GM12891 (cell line): ENCODE measurements around the gene RUSF1.

Experiments used
- POLR2A ChIP-seq: IDR thresholded peaks from 2 replicates; pipeline ENCODE4 v1.6.1; 2011; ENCODE audit warnings: low read depth, low read length, control low read depth
- POLR2AphosphoS5 ChIP-seq: IDR thresholded peaks from 2 replicates; pipeline ENCODE4 v1.6.1; 2011; ENCODE audit warnings: low read depth, low read length, control low read depth
- POU2F2 ChIP-seq: IDR thresholded peaks from 2 replicates; pipeline ENCODE4 v1.6.1; 2011; ENCODE audit warnings: low read depth, mild to moderate bottlenecking, control low read depth, low read length, moderate library complexity
- SPI1 ChIP-seq: IDR thresholded peaks from 2 replicates; pipeline ENCODE4 v1.6.1; 2011; ENCODE audit warnings: low read depth, low read length, control low read depth
- TAF1 ChIP-seq: IDR thresholded peaks from 2 replicates; pipeline ENCODE4 v1.6.1; 2011; ENCODE audit warnings: low read depth, low read length, control low read depth

DNA sequence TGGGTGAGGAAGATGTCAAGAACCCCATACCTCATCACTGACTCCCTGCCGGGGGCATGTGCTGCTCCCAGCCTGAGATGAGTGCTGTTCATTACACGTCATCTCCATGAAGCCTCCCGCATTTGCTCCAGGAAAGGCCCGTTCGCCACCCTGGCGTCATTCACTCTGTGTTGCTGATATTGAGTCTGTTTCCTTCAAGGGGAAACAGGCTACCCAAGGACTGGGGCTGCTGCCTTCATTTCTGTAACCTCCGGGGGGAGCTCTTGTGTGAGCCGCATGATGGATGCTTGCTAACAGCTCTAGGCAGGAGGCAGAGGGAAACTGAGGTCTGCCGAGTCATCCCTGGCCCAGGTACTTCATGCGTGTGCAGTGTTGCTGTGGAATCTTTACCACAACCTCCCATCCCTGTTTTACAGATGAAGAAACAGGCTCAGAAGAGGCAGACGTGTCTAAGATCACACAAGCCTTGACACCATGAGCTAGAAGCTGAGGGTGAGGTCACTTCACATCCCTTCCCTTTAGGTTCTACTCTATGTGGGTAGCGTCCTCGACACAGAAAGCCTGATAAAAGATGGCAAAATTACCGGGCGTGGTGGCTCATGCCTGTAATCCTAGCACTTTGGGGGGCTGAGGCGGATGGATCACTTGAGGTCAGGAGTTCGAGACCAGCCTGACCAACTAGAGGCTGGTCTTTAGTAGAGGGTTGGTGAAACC, 52.4 kb downstream of the RUSF1 start:
- TF ChIP-seq POLR2AphosphoS5 = no peak
- no peak for TF ChIP-seq POLR2A
- no peak for TF ChIP-seq TAF1
- TF ChIP-seq POU2F2 = no peak
- no peak for TF ChIP-seq SPI1
